Sigmoid colon (tissue), 4 donors: ENCODE results near the gene TMEM164.

Experiments
- CTCF ChIP-seq, 4 experiments: fragments of 450-650 bp in 3 of 4; fragments of 200-600 bp in 1 of 4; IDR thresholded peaks; one replicate each; pipeline ENCODE4 v1.5.1; 2016 to 2019; ENCODE audit warnings: antibody characterized with exemption in 4 of 4, mild to moderate bottlenecking in 3 of 4, moderate library complexity in 2 of 4
- POLR2AphosphoS5 ChIP-seq, 4 donors: sonication (generic); formaldehyde crosslinking; IDR thresholded peaks; one replicate each; pipeline ENCODE4 v1.6.1; 2017; ENCODE audit warnings: antibody characterized with exemption in 4 of 4

DNA sequence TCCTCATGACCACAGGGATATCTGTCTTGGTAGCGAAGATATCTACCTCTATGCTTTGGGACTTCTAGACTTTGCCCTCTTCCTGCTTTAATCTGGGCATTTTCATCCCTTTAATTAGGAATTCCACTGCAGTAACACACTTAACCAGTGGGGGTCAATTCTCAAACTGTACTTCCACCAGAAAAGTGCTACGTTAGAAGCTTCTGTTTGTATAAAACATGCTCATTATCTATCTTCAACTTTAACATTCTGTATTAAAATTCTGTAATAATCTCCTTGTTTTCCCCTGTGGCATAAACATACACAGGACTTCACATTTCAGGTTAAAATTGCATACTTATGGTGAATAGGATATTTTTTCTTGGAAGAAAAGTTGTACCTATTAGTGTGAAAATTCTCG is 209.4 kb downstream of the TMEM164 start:
- TF ChIP-seq POLR2AphosphoS5 (IDR thresholded peaks at IDR 0.05) (no peak), CTCF (IDR thresholded peaks at IDR 0.05) (no peak)
